Measurements from ENCODE around the gene ZNF611. TPM values are rescaled to one million over a fixed set of nuclear protein-coding genes. Genes with fewer than 3 reads are reported as not detected.
A peak's percentile ranks its signal among the peaks of the same experiment; 100 is the strongest.
"Not testable (repeated sequence)": the region's sequence is repeated elsewhere in the genome, so short reads cannot be mapped to it uniquely, and the experiment has no call there.

Gene ZNF611
- total RNA-seq, 1 donor from 2014 or later = 19.9 TPM

DNA sequence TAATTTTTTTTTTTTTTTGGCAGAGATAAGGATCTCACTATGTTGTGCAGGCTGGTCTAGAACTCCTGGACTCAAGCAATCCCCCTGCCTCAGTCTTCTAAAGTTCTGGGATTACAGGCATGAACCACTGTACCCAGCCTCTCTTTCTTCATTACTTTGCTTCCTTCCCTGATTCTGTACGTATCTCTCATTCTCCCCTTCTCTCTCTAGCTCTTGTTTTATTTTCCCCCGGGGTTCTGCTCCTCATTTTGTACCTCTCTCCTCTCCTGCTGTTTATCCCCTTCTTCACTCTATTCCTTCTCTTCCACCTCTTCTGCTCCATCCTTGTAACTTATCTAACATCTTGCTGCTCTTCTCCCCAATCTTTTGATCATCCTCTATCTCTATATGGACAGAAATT is 46.5 kb downstream of the ZNF611 start:
- H3K4me3 ChIP-seq = no peak overlapping the region
- Mint-ChIP-seq H3K9me3 (peaks cover 33% of the 10 kb centered on the region), H3K27ac (no peak overlapping the region), H3K4me1 (peaks cover 19% of the 10 kb centered on the region), H3K36me3 (peaks cover 25% of the 10 kb centered on the region), H3K27me3 (ENCODE audit: insufficient read depth, low read depth) (no peaks in the 10 kb centered on the region), H3K4me3 (peak overlapping the region; percentile 6)
- H3K4me1 ChIP-seq = peaks cover 13% of the 10 kb centered on the region
- no peak for TF ChIP-seq EZH2phosphoT487 (IDR thresholded peaks at IDR 0.05)
- TF ChIP-seq CTCF (IDR thresholded peaks at IDR 0.05) = no peak
- TF ChIP-seq EZH2 (IDR thresholded peaks at IDR 0.05) = no peak
- no peak overlapping the region for H2AFZ ChIP-seq (replicated peaks)
- no peaks in the 10 kb centered on the region for H3K9me3 ChIP-seq (ENCODE audit: low read depth)
- H3K4me2 ChIP-seq = peak overlapping the region; percentile 76
- DNase-seq (ENCODE audit: low spot score) = no peak
- H3K36me3 ChIP-seq = no peaks in the 10 kb centered on the region
- no peaks in the 10 kb centered on the region for H4K20me1 ChIP-seq (ENCODE audit: low read depth)
- H3K9ac ChIP-seq = no peak overlapping the region
- H3K27ac ChIP-seq = no peak overlapping the region
- H3K79me2 ChIP-seq (ENCODE audit: low read depth) = peaks cover 19% of the 10 kb centered on the region
- H3F3A ChIP-seq (ENCODE audit: low read depth) = peaks cover 36% of the 10 kb centered on the region
- H3K27me3 ChIP-seq = no peaks in the 10 kb centered on the region

DNA sequence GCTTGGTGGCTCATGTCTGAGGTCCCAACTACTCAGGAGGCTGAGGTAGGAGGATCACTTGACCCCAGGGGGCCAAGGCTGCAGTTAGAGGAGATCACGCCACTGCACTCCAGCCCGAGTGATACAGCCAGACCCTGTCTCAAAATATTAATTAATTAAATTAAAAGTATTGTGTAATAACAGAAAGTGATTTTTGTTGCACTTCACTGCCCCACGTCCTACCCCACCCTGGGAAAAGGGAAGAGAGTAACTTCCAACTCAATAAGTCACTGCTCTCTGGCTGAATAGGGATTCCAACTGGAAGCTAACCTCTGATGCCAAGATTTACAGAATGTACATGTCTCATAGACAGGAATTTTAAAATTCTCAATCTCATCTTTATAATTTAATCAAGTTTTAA is 47.2 kb downstream of the ZNF611 start:
- Mint-ChIP-seq H3K27ac (no peak overlapping the region), H3K36me3 (peaks cover 29% of the 10 kb centered on the region), H3K4me1 (peaks cover 19% of the 10 kb centered on the region), H3K27me3 (ENCODE audit: insufficient read depth, low read depth) (peaks cover 2% of the 10 kb centered on the region), H3K9me3 (peaks cover 35% of the 10 kb centered on the region), H3K4me3 (no peak overlapping the region)
- no peak overlapping the region for H3K4me2 ChIP-seq
- no peak overlapping the region for H3K9ac ChIP-seq
- H3K36me3 ChIP-seq = no peaks in the 10 kb centered on the region
- H4K20me1 ChIP-seq (ENCODE audit: low read depth) = no peaks in the 10 kb centered on the region
- H2AFZ ChIP-seq (replicated peaks) = no peak overlapping the region
- no peak overlapping the region for H3K4me3 ChIP-seq
- H3K4me1 ChIP-seq = peaks cover 13% of the 10 kb centered on the region
- TF ChIP-seq CTCF (IDR thresholded peaks at IDR 0.05) (no peak), EZH2phosphoT487 (IDR thresholded peaks at IDR 0.05) (no peak), EZH2 (IDR thresholded peaks at IDR 0.05) (no peak)
- H3F3A ChIP-seq (ENCODE audit: low read depth) = peaks cover 36% of the 10 kb centered on the region
- H3K79me2 ChIP-seq (ENCODE audit: low read depth) = peaks cover 19% of the 10 kb centered on the region
- no peaks in the 10 kb centered on the region for H3K9me3 ChIP-seq (ENCODE audit: low read depth)
- H3K27ac ChIP-seq = no peak overlapping the region
- H3K27me3 ChIP-seq = no peaks in the 10 kb centered on the region
- no peak for DNase-seq (ENCODE audit: low spot score)

DNA sequence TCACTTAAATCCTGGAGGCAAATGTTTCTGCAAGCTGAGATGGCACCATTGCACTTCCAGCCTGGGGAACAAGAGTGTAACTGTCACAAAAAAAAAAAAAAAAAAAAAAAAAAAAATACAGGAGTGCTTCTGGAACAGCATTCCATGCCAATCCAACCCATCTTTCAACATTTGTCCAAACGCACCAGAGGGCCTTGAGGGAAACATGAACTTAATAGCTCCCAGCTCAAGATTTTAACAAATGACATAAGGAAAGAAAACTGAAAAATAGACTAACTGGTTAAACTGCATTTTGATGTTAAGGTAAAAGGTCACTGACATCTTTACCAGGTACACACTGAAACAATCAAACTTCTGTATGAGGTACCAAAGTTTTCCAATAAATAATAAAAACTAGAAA is 49.0 kb downstream of the ZNF611 start:
- Mint-ChIP-seq H3K9me3 (peaks cover 34% of the 10 kb centered on the region), H3K27me3 (ENCODE audit: insufficient read depth, low read depth) (peaks cover 2% of the 10 kb centered on the region), H3K36me3 (peaks cover 35% of the 10 kb centered on the region), H3K4me3 (no peak overlapping the region), H3K27ac (no peak overlapping the region), H3K4me1 (peaks cover 14% of the 10 kb centered on the region)
- Histone ChIP-seq H3K4me1 (peaks cover 4% of the 10 kb centered on the region), H2AFZ (replicated peaks) (no peak overlapping the region), H3K9ac (no peak overlapping the region), H3K4me3 (no peak overlapping the region), H3K79me2 (ENCODE audit: low read depth) (peaks cover 26% of the 10 kb centered on the region), H3F3A (ENCODE audit: low read depth) (peaks cover 24% of the 10 kb centered on the region), H3K9me3 (ENCODE audit: low read depth) (no peaks in the 10 kb centered on the region), H3K4me2 (no peak overlapping the region), H4K20me1 (ENCODE audit: low read depth) (peaks cover 3% of the 10 kb centered on the region), H3K27ac (no peak overlapping the region), H3K36me3 (no peaks in the 10 kb centered on the region), H3K27me3 (no peaks in the 10 kb centered on the region)
- TF ChIP-seq EZH2phosphoT487 (IDR thresholded peaks at IDR 0.05) = no peak
- no peak for TF ChIP-seq EZH2 (IDR thresholded peaks at IDR 0.05)
- TF ChIP-seq CTCF (IDR thresholded peaks at IDR 0.05) = no peak
- no peak for DNase-seq (ENCODE audit: low spot score)

- not testable (repeated sequence) for H3K27me3 ChIP-seq; H3K4me3 Mint-ChIP-seq; H2AFZ ChIP-seq (replicated peaks); H3K4me1 ChIP-seq; H3K9ac ChIP-seq; H3K4me3 ChIP-seq; H3F3A ChIP-seq (ENCODE audit: low read depth); H3K4me1 Mint-ChIP-seq; H3K36me3 ChIP-seq; DNase-seq (ENCODE audit: low spot score); H4K20me1 ChIP-seq (ENCODE audit: low read depth); H3K9me3 ChIP-seq (ENCODE audit: low read depth); H3K27ac Mint-ChIP-seq; H3K27me3 Mint-ChIP-seq (ENCODE audit: insufficient read depth, low read depth); H3K27ac ChIP-seq; H3K4me2 ChIP-seq
- peaks cover 37% of the 10 kb centered on the region for H3K79me2 ChIP-seq (ENCODE audit: low read depth)
- Mint-ChIP-seq H3K9me3 (peaks cover 59% of the 10 kb centered on the region), H3K36me3 (peaks cover 49% of the 10 kb centered on the region)
These were observed 53.6 kb downstream of the ZNF611 start for GRCh38 chr19:52681216-52681615.
